Measurements from ENCODE around the gene SPOCK1.

Gene SPOCK1

DNA sequence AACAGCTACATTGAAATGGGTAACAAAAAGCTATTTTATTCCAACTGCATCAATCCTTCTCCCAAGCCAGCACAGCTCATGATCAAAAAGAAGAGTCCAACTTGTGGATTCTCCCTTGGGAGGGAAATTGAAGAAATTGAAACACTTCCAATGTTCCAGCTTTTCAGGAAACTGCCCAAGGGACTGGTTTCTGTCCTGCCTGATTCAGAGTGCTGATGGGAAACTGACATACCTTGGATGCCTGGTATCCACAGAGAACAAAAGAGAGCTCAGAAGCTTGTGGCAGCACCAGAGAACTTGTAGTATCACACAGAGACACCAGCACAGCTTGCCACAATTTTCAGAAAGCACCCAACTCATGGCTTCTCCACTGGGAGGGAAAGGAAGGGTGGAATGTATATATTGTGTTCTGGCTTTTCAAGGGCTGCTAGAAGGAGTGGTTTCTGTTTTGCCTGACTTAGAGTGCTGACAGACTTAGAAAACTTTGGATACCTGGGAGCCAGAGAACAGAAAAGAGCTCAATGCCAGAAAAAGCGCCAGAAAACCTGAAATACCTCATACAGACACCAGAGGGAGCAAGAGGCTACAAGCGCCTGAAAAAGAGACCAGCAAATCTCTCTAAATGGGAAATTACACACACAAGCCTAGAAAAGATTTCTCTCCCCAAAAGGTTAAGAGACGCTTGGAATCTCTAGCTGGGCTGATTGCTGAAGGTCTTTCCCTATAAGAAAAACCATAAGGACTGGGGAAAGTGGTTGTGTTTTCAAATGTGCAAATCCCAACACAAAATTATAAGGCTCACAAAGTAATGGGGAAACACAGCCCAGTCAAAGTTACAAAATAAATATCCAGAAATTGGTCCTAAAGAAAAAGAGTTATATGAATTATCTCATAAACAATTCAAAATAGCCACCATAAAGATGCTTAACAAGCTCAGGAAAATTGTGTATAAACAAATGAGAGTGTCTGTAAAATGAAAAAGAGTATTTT, 178.8 kb downstream of the SPOCK1 start:
- no peak for DNase-seq

DNA sequence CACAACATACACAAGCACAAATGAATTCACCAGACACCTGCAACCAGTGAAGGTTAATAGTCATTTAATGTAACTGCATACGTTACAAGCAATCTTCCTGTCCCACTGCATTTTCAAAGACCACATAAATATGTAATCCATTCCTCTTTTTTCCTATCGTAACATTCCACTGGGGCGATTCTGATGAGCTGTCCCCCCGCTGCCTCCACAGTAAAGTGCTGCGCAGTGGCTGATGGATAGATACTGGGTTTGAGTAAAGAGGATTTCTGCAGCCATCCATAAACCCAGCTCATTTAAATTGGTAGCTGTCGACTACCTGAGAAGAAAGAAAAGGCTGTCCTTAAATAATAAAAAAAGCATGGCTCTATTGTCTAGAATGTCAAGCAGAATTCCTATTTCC, 181.1 kb downstream of the SPOCK1 start:
- no peak for DNase-seq

DNA sequence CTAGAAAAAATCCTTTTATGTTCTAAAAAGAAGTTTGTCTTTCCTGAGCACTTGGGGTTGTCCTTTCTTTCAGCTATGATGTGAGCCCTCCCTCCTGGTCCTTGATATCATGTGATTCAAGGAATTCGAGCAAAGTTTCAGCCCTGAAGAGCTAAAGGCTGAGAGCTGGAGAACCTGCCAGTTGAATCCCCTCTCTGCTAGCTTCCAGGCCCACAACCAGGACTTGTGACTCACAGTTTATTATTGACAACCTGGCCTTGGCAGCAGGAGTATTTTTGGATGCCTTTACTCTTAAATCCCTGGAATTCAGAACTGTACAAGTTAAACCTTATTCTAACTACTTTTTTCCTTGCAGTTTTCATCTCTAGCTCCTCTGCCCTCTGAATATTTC, 182.8 kb downstream of the SPOCK1 start:
- DNase-seq: no peak

DNA sequence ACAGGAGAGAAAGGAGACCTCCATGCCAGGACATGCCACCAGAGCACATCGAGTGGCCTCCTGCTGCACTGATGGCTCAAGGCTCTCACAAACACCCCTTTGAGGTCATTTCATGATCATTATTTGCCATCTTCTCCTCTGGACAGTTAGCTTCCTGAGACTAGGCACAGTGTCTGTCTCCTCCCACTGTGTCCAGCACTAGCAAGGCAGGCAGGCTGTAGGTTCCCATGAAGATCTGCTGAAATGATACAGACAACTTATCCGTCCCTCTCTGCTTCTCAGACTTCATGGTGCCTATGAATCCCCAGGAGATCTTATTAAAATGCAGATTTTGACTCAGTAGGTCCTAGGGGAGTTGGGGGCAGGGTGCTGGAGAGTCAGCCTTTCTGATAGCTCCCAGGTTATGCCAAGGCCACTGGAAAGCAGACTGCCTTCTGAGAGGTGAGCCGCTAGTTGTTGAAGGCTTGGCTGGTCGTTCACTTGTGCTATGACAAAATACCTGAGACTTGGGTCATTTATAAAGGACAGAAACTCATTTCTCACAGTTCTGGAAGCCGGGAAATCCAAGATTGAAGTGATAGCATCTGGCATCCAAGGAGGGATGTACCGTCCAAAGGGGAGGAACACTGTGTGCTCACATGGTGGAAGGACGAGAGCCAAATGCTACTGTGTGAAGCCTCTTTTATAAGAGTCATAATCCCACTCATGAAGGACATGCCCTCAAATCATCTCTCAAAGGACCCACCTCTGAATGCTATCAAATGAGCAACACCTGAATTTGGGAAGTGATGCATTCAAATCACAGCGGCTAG, 183.4 kb downstream of the SPOCK1 start:
- DNase-seq: no peak

DNA sequence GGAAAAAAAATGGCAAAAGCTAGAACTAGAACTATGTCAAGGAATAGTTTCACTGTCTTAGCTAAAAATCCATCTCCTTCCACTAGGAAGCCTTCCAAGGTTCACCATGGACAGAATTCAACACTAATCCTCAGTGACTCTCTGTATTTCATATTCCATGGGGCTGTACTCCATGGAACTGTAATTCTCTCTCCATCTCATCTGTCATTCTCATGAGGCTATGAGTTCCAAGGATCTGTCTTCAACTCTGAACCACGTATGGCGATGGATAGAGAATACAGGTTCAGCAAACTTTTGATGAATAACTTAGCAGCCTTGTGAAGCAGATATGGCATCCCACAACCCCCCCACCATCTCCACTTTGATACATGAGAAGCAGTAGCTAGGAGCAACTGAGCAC, 184.0 kb downstream of the SPOCK1 start:
- DNase-seq: no peak

DNA sequence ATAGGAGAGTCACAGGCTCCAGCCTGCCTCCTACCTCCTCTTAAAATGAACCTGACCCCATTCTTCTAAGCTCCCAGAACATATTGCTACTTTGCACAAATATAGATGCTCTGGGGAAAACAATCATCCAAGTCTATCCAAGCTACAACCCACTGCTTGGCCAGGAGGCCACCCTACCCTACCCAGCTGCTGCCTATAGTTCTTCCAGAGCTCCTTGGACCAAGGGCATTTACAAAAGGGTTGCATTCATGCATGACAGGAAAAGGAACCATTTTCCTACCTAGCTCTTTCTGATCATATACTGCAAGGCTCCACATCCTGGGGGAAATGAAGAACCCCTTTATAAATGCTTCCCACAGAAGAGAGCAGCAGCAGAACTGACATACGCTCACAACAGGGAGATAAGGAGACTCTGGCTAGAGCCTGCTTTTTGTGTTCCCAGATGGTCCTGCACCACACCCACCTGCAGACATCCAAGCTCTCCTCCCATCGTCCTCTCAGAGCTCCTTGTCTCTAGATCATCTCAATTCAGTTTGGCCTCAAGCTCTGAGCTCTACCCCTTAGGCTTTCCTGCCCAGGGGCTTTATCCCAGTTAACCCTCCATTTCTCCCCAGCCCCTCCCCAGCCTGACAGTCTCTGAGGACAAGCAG, 185.5 kb downstream of the SPOCK1 start:
- DNase-seq: no peak

DNA sequence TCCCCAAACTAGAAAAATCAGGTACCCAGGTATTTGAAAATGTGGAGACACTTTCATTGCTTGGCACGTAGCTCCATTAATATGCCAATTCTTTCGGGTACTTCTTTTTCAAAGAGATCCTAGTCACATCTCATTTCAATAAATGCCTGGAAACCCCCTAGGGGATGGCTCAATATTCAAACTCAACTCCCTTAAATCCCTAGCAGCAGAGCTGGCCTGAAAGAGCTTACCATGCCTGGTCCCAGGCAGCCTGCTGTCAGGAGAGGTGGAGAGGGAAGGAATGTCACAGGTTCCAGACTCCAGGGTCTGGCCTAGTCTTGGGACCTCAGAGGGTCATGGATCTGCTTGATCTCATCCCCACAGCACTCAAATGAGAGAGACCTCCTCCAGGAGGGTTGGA, 187.1 kb downstream of the SPOCK1 start:
- no peak for DNase-seq

DNA sequence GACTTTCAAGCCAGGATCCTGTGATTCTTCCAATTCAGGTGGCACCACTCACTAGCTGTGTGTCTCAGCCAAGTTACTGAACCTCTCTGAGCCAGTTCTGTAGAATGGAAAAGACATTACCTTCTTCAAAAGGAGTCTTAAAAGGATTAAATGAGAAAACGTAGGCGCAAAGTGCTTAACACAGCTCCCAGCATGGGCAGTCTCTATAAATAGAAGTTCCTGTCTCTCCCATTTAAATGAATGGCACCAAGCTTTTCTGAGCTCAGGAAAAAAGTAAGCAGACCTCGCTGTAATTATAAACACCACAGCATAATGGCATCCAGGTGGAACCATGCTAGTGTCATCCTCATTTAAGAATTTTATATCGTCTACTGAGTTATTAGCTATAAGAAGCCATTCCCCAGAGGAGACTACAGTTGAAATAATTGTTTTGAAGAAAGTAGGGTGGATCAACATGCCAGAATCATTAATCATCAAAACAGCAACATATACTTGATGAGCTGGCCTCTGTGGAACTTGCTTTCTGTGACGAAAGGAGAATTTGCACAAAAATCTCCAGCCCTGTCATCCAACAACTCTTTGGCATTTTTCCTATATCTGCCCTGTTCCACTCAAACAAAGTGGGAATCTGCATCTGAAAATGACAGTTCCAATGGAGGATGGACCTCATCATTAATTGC, 188.9 kb downstream of the SPOCK1 start:
- no peak for DNase-seq

DNA sequence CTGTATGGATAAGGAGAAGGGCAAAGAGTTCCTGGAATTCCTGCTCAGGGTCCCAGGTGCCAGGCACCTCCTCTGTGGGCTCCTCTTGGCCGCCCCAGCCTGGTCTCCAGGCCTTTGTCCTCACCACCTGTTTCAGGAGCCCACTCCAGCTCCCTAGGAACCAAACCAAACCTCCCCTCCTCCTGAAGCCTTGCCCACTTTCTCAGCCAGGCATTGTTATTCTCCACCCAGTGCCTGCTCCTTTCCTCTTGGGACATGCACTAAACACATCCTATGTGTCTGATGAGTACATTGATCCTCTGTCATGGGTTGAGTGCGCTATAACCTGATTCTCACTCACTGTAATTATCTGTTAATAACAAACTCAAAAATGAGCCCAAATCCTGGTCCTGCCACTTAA, 189.8 kb downstream of the SPOCK1 start:
- DNase-seq: no peak

DNA sequence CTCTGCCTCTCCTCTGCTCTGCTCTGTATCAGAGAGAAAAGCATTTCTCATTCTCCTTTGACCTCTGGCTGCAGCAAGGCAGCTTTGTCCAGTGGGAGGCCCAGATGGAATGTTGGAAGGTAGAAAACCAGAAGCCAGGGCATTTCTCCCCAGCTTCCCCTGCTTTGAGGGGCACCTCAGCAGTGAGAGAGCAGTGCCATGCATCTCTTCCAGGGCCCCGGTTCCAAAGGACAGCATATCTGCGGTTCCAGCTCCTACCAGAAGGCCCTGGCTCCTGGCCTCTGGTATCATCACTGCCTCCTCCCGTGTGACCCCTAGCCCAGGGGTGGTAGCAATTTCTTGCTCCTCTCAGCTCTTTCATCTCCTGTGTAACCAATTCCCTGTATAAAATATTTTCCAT, 190.8 kb downstream of the SPOCK1 start:
- DNase-seq: no peak

DNA sequence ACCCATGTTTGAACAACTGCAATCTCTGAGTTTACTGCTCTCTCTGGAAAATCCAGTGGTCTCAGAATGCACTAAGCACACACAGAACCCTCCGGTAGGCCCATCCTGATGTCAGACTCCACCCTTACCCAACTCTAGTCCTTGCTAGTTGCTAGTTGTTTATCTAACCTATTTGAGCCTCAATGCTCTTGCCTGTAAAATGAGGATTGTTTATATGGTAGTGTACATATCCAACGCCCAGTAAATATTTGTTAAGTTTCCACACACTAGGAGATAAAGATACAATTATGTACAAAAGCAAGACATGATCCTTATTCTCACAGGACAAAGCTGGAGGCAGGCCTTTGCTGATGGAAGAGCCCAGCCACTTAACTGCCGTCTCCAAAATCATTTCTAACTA, 192.2 kb downstream of the SPOCK1 start:
- no peak for DNase-seq

DNA sequence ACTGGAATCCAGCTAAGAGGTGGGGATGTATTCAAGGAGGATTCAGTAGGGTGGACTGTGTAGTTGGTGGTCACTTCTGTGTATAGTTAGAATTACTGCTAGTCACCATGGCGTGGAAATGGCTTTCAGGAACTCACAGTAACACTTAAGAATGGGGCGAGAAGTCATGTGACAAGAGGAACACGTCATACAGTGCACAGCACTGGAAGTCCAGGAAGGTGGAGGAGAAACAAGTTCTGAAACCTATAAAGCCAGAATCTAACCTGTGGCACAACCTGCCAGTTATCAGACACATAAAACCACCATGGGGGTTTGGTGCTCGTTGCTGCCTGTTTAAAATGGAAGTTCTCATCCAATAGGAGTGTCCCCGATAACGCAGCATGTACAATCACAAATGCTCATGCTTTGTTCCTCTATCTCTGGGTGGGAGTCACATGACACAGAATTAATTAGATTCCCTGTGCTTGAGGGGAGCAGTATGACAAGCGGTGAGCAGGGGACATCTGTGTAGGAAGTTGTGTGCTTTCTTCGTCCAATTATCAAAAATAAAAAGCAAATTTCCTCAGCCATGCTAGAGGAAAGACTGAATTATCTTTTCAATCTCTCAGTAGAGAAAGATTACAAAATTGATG, 193.0 kb downstream of the SPOCK1 start:
- DNase-seq: no peak

DNA sequence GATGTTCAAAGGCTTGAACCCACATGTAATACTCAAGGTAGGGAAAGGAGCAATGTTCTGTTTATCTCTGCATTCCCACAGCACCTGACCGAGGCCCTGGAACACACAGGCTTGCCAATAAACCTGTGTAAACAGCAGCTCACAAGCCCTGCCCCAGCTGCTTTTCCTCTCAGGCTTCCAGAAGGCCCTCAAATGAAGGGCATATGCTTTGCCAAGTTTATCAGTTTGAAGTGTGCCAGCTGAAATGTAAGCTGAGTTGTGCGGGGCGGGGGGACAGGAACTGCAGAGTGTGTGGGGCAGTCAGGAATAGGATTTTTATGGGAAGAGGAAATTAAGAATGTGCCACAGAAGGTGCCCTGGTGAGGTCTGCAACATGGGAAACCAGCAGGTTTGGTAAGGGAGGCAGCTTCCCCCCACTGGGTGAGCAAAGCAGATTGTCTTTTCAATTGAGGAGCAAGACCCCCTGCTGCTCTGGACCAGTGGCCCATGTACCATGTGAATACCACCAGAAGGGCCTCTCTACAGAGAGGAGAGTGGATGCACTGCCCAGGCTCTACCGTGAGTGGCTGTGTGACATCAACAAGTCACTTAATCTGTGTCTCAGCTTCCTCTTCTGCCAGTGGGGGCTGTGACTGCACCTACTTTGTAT, 194.8 kb downstream of the SPOCK1 start:
- DNase-seq: no peak

DNA sequence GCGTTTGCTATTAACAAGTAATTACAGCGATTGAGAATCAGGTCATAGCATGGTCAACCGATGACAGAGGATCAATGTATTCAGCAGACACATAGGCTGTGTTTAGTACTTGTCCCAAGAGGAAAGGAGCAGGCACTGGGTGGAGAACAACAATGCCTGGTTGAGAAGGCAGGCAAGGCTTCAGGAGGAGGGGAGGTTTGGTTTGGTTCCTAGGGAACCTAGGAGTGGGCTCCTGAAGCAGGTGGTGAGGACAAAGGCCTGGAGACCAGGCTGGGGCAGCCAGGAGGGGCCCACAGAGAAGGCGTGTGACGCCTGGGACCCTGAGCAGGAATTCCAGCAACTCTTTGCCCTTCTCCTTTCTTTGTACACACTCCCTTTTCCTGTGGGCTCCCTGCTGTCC, 195.6 kb downstream of the SPOCK1 start:
- no peak for DNase-seq

DNA sequence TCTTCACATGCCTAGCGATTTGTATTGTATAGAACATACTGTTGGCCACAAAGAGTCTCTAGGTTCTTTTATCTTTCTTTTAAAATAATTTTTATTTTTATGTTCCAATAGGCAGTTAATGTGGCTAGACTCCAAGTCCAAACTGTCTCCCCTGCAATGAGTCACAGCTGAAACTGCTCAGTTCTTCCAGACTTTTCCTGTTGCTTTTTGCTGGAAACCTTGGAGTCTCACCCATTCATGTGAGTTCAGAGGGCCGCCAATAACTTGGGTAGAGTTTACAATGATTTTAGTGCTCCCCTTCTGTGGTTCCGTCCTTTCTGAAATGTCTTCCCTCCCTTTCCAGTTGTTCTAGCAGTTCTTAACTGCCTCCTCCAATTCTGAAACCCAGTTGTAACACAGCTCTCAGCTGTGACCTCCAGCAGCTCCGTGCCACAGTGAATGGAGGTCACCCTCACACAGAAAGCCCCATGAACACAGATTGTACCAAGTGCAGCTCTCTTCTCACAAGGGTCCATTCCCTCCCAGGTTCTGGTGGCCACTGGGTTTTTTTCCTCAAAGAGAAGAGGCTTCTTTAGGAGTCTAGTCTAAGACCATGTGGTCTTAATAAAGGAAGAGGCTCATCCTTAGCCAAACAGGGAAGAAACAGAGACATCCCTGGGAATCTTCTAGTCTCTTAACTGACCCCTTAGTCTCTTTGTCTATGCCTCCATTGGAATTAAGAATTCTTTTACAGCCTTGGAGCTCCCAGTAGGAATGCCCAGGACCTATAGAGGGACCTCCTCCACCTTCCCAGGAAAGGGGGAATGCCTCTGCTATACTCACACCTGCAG, 198.5 kb downstream of the SPOCK1 start:
- DNase-seq: no peak

DNA sequence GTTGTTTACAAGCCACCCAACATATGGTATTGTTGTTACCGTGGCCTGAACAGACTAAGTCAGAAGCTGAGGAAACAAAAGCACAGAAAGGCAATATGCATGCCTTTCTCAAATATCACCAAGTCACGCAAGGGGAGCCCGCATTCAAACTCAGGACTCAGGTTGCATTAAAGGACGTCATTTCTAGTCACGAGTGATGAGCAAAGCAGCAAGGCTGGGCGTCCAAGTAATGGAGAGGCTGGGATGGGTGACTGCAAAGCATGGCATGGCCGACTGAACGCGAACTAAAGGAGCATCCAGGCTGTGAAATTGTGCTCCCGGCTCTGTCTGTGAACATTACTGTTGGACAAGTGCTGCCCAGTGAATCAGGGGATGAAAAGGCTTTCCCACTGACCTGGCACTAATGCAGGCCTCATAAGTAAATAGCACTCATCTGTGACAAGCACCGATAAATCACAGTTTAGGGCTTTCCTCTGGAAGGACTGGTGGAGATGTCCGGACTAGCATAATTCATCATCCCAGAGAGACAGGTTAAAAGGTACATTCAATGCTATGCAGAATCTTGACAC, 202.8 kb downstream of the SPOCK1 start:
- no peak for DNase-seq

DNA sequence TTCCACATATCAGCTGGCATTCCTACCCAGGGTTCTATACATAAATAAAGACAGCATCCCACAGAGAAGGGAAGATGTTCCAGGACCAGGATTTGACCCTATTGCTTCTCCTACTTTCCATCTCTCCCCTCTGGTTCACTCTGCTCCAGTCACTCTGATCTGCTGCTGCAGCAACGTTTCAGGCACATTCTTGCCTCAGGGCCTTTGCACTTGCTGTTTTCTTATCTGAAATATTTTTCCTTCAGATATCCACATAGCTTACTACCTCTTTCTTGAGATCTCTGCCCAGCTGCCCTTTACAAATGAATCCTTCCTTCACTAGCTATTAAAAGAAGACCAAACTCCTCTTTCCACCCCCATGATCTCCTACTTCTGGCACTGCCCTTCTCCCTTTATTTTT, 204.5 kb downstream of the SPOCK1 start:
- DNase-seq: no peak

DNA sequence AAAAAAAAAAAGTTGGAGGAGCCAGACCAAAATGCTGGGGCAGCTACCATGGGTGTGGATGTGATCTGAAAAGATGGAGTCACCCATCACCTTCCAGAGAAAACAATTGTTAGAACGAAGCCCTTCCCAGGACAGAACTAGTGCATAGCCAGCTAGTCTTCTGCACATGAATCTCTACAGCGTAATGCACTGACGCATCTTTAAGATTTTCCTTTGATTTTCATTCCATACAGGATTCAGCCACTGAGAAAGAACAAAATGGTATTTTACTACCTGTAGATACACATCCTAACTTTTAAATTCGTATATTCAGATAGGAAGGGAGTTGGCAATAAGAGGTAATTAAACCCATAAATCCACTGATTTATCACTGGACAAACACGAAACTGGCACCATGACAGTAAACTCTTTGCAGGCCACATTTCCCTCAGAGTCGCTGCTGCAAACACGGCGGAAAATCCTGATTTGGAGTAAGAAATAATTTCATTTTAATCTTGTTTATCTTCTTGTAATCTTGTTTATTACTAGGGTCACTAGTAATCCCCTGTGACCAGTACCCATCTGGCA, 206.6 kb downstream of the SPOCK1 start:
- no peak for DNase-seq

DNA sequence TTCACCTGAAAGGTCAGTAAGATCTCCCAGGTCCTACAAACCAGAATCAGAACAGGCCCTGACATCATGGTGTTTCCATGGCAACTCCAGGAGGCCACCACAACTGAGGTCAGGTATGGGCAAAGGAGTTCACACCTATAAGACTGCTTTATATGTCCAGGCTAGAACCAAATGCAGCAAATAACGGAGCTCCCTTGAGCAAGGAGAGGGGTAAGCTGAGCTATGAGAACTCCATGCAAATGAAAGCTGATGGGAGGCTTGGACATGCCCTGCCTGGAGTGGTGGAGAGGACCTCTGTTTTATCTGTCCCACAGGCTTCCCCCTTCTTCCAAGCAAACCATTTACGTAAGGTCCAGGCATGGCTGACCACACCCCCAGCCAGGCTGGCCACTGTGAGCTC, 207.7 kb downstream of the SPOCK1 start:
- no peak for DNase-seq

DNA sequence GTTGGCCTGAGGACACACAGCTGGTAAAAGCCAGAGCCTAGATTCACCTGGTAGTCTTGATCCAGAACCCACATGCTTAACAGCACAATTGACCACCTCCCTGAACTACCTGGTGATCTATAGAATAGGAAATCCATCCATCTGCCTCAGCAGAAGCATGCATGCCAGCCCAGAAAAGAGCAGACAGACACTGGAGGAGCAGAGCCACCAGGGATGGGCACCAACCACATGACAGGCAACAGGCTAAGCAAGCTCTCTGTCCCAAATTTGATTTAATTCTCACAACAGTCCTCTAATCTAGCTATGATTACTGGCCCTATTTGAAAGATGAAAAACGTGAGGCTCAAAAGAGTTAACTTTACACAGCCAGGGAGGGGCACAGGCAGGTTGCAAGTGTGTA, 208.1 kb downstream of the SPOCK1 start:
- no peak for DNase-seq
